CD4-positive, CD25-positive, alpha-beta regulatory T cell (primary cell): ENCODE results near the gene BMP6. TPM values are rescaled to one million over a fixed set of nuclear protein-coding genes. Genes with fewer than 3 reads are reported as not detected.

Source experiments
- ATAC-seq, 2 donors: fragments of 150-1000 bp; cut with Tn5 transposase; one replicate each; pipeline ENCODE4 v1.10.0; 2021; ENCODE audit warnings: low read depth in 2 of 2, moderate number of reproducible peaks in 2 of 2, moderate library complexity in 1 of 2
- DNase-seq, 3 donors: peaks; one replicate each; pipeline versions ENCODE4 v3.0.0 to v3.0.0-alpha.2; 2012 to 2022; ENCODE audit warnings: mixed read lengths in 1 of 3
- H3K27ac ChIP-seq: one replicate; pipeline ENCODE4 v1.7.0; 2013; ENCODE audit warnings: mild to moderate bottlenecking, low read length; ENCODE audit not compliant: insufficient read depth, poor library complexity, severe bottlenecking
- H3K27me3 ChIP-seq: one replicate; pipeline ENCODE4 v1.7.0; 2013; ENCODE audit warnings: low read length; ENCODE audit not compliant: control insufficient read depth, insufficient read depth
- H3K36me3 ChIP-seq: one replicate; pipeline ENCODE4 v1.7.0; 2013; ENCODE audit warnings: mild to moderate bottlenecking, low read length, moderate library complexity; ENCODE audit not compliant: control insufficient read depth, insufficient read depth
- H3K4me1 ChIP-seq: 2 replicates; pipeline ENCODE4 v1.7.0; 2013; ENCODE audit warnings: mild to moderate bottlenecking, low read length; ENCODE audit not compliant: insufficient read depth, control insufficient read depth, poor library complexity, severe bottlenecking
- H3K4me3 ChIP-seq: one replicate; pipeline ENCODE4 v1.7.0; 2013; ENCODE audit warnings: low read depth, mild to moderate bottlenecking, low read length, moderate library complexity
- H3K9me3 ChIP-seq, 2 experiments: 1 replicate in 1 of 2; 2 replicates in 1 of 2; pipeline ENCODE4 v1.7.0; 2013; ENCODE audit warnings: low read length in 2 of 2, mild to moderate bottlenecking in 1 of 2, moderate library complexity in 1 of 2; ENCODE audit not compliant: control insufficient read depth in 2 of 2
- H3K27ac Mint-ChIP-seq, 3 donors: one replicate each; pipeline ENCODE4 v1.8.0; 2020 to 2022; ENCODE audit warnings: mild to moderate bottlenecking in 3 of 3, mixed read lengths in 3 of 3, moderate library complexity in 2 of 3
- H3K27me3 Mint-ChIP-seq: one replicate; pipeline ENCODE4 v1.8.0; 2022; ENCODE audit warnings: mild to moderate bottlenecking, mixed read lengths
- H3K36me3 Mint-ChIP-seq: one replicate; pipeline ENCODE4 v1.8.0; 2020; ENCODE audit warnings: mixed read lengths
- H3K4me1 Mint-ChIP-seq, 4 donors: one replicate each; pipeline ENCODE4 v1.8.0; 2020 to 2022; ENCODE audit warnings: mixed read lengths in 4 of 4, mild to moderate bottlenecking in 1 of 4
- H3K4me3 Mint-ChIP-seq, 4 donors: one replicate each; pipeline ENCODE4 v1.8.0; 2020 to 2022; ENCODE audit warnings: mild to moderate bottlenecking in 4 of 4, mixed read lengths in 4 of 4, moderate library complexity in 3 of 4
- H3K9me3 Mint-ChIP-seq, 7 donors: one replicate each; pipeline ENCODE4 v1.8.0; 2020 to 2022; ENCODE audit warnings: mixed read lengths in 7 of 7, mild to moderate bottlenecking in 3 of 7, moderate library complexity in 2 of 7
- polyA plus RNA-seq, 4 donors: library from polyadenylated mRNA; unstranded; fragments of 300-500 nt; fragmentation: Illumina TruSeq; gene quantifications; one replicate each; pipeline ENCODE4 v1.2.3, GENCODE V29; 2021
- total RNA-seq: library from RNA; stranded (reverse); gene quantifications from one replicate; pipeline ENCODE4 v1.2.3, GENCODE V29; 2022

Gene BMP6
- total and polyA plus RNA-seq, 5 donors from 2014 or later, result 1.2 TPM; not detected in 4

DNA sequence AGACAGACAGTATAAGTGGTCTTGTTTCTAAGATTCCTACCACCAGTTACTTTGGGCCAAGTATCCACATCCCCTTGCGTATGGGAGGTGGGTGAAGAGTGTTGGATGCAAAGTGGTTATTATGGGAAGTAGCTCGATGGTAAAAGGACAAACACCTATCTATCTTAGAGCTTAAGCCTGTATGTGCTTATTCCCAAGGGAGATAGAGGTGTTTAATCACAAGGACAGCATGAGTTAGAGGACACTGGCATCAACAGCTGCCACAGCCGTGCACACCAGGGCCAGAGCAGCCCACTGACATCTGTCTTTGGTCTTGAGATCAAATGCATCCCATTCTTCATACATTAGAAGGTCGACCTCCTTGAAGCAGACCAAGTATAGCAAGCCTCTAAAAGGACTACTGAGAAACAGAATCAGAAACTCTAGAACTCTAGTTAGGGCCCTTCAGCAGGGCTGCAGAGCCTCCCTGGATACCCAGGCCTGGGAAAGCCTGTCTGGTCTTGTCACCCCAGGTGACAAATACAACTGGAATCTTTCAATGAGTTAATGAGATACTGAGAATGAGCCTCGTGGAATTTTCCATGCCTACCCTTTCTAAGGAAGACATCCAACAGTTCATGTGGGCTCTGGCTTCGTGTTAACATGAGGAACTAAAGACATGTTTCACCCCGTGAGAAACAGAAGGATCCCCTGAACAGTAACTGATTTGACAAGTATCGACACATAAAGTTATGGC, 156.0 kb downstream of the BMP6 start:
- Mint-ChIP-seq H3K4me3 (no peak overlapping the region), H3K36me3 (peaks cover 52% of the 10 kb centered on the region), H3K9me3 (no peaks in the 10 kb centered on the region), H3K27ac (no peak overlapping the region), H3K4me1 (no peaks in the 10 kb centered on the region), H3K27me3 (peaks cover under 1% of the 10 kb centered on the region)
- no peaks in the 10 kb centered on the region for H3K27me3 ChIP-seq
- H3K9me3 ChIP-seq, result no peaks in the 10 kb centered on the region
- no peaks in the 10 kb centered on the region for H3K4me1 ChIP-seq
- peaks cover 59% of the 10 kb centered on the region for H3K36me3 ChIP-seq
- H3K4me3 ChIP-seq, result no peak overlapping the region
- DNase-seq (no peak), ATAC-seq (no peak)
- no peak overlapping the region for H3K27ac ChIP-seq

DNA sequence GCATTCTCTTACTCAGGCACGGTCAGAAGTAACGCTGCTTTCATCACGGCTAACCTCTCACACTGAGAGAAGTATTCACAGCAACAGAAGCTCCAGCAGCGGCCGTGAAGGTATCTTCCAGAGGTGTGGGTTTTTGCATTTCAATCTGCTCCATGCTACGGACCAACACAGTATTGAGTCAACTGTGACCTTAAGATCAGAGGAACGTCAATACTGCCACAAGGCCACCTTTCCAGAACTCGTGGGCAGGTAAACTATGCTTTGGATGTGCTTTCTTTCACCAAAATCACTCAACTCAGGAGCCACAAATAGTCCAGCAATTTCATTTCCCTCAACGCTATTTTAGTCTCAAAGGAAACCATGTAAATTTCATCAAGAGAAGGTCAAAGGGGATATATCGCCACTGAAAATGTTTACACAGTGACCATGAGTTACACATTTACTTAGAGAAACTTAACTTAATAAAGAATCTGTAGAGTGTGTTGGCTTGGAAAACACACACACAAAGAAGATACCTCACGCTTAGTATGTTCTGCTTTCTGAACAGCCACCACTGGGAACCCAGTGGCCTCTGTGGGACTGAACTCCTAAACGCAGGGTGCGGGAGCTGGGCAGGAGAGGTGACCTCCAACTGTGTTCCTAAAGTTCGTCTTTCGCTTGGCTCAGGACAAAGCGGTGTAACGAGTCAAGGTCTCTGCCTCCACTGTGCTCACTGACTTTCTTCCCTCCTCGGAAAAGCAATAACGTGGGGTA, 156.8 kb downstream of the BMP6 start:
- H3K4me3 ChIP-seq, result no peak overlapping the region
- H3K4me1 ChIP-seq, result no peaks in the 10 kb centered on the region
- no peaks in the 10 kb centered on the region for H3K9me3 ChIP-seq
- Mint-ChIP-seq H3K27ac (no peak overlapping the region), H3K4me1 (no peaks in the 10 kb centered on the region), H3K9me3 (no peaks in the 10 kb centered on the region), H3K27me3 (no peaks in the 10 kb centered on the region), H3K36me3 (peaks cover 57% of the 10 kb centered on the region), H3K4me3 (no peak overlapping the region)
- H3K27me3 ChIP-seq, result no peaks in the 10 kb centered on the region
- H3K36me3 ChIP-seq, result peaks cover 59% of the 10 kb centered on the region
- DNase-seq (no peak), ATAC-seq (no peak)
- no peak overlapping the region for H3K27ac ChIP-seq

DNA sequence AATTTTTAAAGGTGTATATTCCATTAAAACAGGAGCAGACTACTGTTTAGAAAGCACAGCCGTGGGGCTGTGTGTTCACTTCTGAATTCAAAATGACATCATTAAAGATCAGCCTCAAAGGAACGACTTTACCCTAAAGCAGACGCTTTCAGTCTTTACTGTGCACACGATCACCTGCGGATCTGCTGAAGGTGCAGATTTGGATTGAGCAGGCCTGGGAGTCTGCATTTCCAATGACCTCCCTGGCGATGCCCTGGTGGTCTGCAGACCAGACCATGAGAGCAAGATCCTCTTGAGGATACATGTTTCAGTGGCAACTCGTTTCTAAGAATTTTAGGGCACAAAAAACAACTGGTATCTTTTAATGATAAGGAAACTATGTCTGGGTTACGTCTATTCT, 157.5 kb downstream of the BMP6 start:
- no peaks in the 10 kb centered on the region for H3K9me3 ChIP-seq
- H3K4me1 ChIP-seq, result no peaks in the 10 kb centered on the region
- Mint-ChIP-seq H3K27ac (no peak overlapping the region), H3K4me1 (no peaks in the 10 kb centered on the region), H3K27me3 (no peaks in the 10 kb centered on the region), H3K36me3 (peaks cover 62% of the 10 kb centered on the region), H3K4me3 (no peak overlapping the region), H3K9me3 (no peaks in the 10 kb centered on the region)
- H3K4me3 ChIP-seq, result no peak overlapping the region
- H3K36me3 ChIP-seq, result peaks cover 65% of the 10 kb centered on the region
- no peak for ATAC-seq
- H3K27me3 ChIP-seq, result no peaks in the 10 kb centered on the region
- DNase-seq, result no peak
- no peak overlapping the region for H3K27ac ChIP-seq

DNA sequence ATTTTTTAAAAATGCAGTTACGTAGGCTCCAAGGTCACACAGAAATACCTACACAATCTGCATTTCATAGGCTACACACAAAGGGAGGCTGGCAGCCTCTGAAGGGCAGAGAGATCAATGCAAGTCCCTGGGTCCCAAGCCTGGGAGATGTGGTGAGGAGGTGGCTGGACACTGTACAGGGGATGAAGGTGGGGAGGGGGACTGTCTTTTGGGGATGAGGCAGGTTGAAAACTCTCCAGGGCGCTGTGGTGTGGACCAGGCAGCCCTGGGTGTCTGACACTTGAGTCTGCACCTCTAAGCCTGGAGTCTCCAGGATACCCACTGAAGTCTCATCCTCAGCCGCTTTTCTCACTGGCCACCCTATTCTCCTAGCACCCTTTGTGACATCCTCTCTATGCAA, 160.2 kb downstream of the BMP6 start:
- no peak for ATAC-seq
- Histone ChIP-seq H3K4me1 (no peaks in the 10 kb centered on the region), H3K27me3 (no peaks in the 10 kb centered on the region), H3K9me3 (no peaks in the 10 kb centered on the region), H3K4me3 (no peak overlapping the region), H3K27ac (no peak overlapping the region), H3K36me3 (peaks cover 75% of the 10 kb centered on the region)
- peaks cover 71% of the 10 kb centered on the region for H3K36me3 Mint-ChIP-seq
- H3K4me3 Mint-ChIP-seq, result no peak overlapping the region
- no peaks in the 10 kb centered on the region for H3K9me3 Mint-ChIP-seq
- no peaks in the 10 kb centered on the region for H3K4me1 Mint-ChIP-seq
- no peaks in the 10 kb centered on the region for H3K27me3 Mint-ChIP-seq
- no peak for DNase-seq
- peak overlapping the region in 2 of 3 donors; percentile 73 for H3K27ac Mint-ChIP-seq

DNA sequence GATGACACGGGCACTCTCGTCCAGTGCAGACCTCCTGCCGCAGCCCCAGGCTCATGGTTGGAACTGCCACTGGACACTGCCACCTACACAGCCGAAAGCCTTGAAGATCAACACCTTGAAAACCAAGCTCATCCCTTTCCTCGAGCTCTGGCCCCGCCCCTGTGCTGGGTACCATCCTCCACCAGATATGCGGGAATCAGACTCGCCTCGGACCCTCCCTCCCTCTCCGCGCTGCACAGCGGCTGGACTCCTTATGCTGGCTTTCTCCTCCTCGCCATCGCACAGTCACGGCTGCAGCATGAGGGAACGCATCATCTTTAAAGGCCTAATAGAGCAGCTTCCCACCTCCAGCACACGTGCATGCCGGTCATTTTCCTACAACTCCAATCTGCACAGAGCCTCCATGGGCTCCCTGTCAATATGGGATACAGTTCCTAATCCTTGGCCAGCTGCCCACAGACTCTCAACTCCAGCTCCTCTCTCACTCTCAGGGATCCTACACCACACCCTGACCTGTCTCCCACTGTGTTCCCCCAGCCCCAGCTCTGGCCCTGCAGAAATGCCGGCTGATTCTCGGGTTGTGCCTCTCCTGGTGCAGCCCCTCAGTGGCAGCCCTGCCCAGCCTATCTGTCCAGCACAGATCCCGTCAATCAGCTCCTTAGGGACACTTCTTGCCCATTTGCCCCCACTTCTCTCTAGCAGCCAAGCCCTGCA, 161.5 kb downstream of the BMP6 start:
- Histone ChIP-seq H3K4me3 (no peak overlapping the region), H3K36me3 (peaks cover 69% of the 10 kb centered on the region), H3K27ac (no peak overlapping the region), H3K27me3 (no peaks in the 10 kb centered on the region), H3K9me3 (no peaks in the 10 kb centered on the region), H3K4me1 (no peaks in the 10 kb centered on the region)
- DNase-seq, result no peak
- H3K9me3 Mint-ChIP-seq, result no peaks in the 10 kb centered on the region
- ATAC-seq, result no peak
- H3K27me3 Mint-ChIP-seq, result no peaks in the 10 kb centered on the region
- peak overlapping the region in 1 of 3 donors; percentile 63 for H3K27ac Mint-ChIP-seq
- peak overlapping the region in 1 of 4 donors; percentile 54 for H3K4me3 Mint-ChIP-seq
- peaks cover 70% of the 10 kb centered on the region for H3K36me3 Mint-ChIP-seq
- no peaks in the 10 kb centered on the region for H3K4me1 Mint-ChIP-seq

DNA sequence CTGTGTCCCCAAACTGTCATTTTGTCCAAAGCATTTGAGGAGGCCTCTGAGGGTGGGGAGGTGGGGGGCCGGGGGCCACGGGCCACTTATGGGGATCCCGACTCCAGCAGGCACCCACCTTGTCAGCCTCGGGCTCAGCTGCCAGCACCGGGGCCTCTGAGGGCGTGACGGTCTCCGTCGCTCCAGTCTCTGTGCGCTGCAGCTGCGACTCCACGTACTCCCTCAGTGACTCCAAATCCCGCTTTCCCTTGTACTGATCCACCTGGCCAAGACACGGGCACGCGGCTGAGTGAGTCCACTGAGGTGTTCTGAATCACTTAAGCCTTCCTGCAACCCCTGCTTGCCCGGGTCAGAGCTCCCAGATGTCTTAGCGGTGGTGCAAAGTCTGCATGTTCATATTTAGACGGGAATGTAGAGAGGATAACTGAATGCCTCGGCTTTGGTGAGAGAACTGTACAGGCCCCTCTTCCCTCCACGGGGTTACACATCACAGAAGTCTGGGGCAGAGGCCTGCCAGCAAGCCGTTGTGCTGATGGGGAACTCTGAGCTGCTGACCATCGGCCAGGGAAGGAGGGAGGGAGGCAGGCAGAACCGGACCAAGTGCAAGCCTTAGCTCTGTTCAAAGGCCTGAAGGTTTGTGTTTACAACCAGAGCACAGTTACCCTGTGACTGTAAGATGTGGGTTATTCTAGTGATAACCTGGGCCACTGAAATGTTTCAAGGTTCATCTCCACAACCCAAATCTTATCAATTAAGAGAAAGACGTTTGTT, 162.9 kb downstream of the BMP6 start:
- no peaks in the 10 kb centered on the region for H3K4me1 ChIP-seq
- DNase-seq (no peak), ATAC-seq (no peak)
- peaks cover 62% of the 10 kb centered on the region for H3K36me3 Mint-ChIP-seq
- H3K36me3 ChIP-seq, result peaks cover 63% of the 10 kb centered on the region
- H3K4me1 Mint-ChIP-seq, result no peaks in the 10 kb centered on the region
- no peak overlapping the region for H3K4me3 ChIP-seq
- H3K27ac ChIP-seq, result no peak overlapping the region
- peak overlapping the region in 1 of 3 donors; percentile 2 for H3K27ac Mint-ChIP-seq
- no peaks in the 10 kb centered on the region for H3K9me3 Mint-ChIP-seq
- H3K9me3 ChIP-seq, result no peaks in the 10 kb centered on the region
- no peak overlapping the region for H3K4me3 Mint-ChIP-seq
- no peaks in the 10 kb centered on the region for H3K27me3 Mint-ChIP-seq
- no peaks in the 10 kb centered on the region for H3K27me3 ChIP-seq

DNA sequence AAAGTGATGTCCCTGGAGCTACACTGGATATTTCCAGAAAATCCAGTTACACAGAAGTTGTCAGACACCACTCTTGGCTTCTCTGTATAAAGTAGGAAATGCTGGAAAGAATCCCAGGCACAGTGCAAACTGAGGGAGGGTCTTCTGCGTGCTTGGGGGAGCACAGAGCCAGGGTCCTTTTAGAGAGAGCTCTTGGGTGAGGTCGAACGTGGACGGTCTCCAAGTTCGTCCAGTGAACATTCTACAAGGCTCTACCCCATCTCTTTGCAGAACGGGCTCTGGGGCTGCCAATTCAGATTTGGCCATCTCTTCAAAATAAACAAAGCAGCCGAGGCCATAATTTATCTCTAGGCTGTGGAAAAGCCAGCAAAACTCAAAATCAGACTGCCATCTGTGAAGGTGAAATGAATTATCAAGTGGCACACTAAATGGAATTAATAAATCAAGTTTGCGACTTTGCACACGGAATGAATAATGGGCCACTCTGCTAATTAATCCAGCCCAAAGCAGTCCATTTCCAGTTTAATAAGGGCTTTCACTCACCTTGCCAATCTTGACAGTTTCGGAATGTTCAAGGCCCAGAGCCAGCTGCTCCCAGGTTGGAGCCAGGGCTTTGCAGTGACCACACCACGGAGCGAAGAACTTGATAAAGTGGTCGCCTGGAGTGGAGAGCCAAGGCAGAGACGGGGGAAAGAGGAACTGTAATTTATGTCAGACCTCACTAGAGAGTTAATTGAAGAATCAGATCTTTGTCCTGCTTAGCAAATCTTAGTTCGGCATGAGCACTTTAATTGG, 165.4 kb downstream of the BMP6 start:
- Mint-ChIP-seq H3K4me1 (no peaks in the 10 kb centered on the region), H3K27ac (no peak overlapping the region), H3K27me3 (no peaks in the 10 kb centered on the region), H3K9me3 (no peaks in the 10 kb centered on the region), H3K4me3 (no peak overlapping the region), H3K36me3 (peaks cover 46% of the 10 kb centered on the region)
- no peak for ATAC-seq
- H3K4me3 ChIP-seq, result no peak overlapping the region
- H3K27ac ChIP-seq, result no peak overlapping the region
- H3K36me3 ChIP-seq, result peaks cover 56% of the 10 kb centered on the region
- H3K9me3 ChIP-seq, result no peaks in the 10 kb centered on the region
- no peaks in the 10 kb centered on the region for H3K4me1 ChIP-seq
- H3K27me3 ChIP-seq, result no peaks in the 10 kb centered on the region
- no peak for DNase-seq
